Stimulated activated CD4-positive, alpha-beta T cell treated with anti-CD3 and anti-CD28 coated beads, TNF-alpha, amount 100 ng/mL, for 1 hour (primary cell): Measurements from ENCODE around the gene GOT2.
"Not testable (repeated sequence)": the region's sequence is repeated elsewhere in the genome, so short reads cannot be mapped to it uniquely, and the experiment has no call there.

Experiments used
- DNase-seq, 3 donors: peaks; one replicate each; pipeline ENCODE4 v3.0.0-alpha.2; 2020; ENCODE audit warnings: low read depth in 3 of 3, low spot score in 1 of 3

The GOT2 gene

DNA sequence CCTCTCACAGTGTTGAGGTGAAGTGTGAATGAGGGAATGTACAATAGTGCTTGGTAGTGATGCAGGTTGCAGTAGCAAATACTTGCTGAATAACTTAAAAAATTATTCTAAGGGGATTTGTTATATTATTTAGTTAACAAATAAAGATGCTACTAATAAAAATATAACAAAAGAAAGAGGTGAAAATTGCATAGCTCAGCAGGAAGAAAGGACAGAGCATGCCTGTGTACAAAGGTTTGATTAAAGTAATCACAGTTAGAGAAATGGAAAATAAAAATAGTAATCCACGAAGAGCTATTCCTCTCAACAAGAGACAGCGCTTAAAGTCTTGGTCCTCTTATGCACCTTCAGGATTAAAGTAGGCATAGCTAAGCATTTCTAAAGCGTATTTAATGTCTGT lies 11.0 kb downstream of the GOT2 start:
- no peak for DNase-seq

DNA sequence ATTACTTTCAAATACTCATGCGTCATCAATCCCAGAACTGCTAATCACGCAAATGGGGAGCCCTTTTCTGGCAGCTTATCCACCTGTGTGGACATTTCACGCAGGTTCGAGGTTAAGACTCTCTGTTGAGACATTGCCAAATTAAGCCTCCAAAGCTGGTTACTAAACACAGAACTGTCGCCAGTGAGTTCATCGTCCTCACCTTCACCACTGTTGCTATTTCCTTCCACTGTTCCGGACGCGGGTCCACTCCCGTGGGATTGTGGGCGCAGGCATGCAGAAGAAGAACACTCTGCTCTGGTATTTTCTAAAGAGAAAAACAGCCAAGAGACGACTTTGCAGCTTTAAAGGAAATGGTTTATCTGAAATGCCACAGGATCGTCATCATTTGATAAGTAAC lies 16.1 kb downstream of the GOT2 start:
- DNase-seq: no peak

DNA sequence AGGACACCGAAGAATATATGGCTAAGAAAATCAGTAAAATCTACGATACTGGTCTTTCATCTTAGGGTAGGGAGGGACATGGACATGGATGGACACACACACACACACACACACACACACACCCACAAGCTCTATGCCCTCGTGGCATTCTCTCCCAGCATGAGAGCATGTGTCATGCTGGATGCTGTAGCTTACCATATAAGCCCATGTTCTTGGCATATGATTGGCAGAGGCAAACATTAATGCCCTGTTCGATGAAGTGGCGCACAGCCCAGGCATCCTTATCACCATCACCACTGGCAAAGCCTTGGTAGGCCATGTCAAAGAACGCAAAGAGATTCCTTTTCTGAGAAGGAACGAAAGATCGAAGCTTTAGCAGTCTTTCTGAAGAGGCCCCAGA lies 17.6 kb downstream of the GOT2 start:
- no peak for DNase-seq

DNA sequence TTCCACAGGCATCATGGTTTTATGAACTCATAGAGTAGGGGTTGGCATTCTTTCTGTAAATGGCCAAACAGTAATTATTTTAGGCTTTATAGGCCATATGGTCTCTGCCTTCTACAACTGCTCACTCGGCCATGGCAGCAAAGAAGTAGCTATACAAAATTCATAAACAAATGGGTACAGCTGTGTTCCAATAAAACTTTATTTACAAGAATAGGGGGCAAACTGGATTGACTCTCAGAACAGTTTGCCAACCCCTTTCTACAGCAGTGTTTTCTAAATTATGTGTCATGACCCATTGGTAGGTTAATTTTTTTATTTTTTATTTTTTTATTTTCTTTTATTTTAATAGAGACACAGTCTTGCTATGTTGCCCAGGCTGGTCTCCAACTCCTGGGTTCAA lies 20.4 kb downstream of the GOT2 start:
- no peak for DNase-seq

DNA sequence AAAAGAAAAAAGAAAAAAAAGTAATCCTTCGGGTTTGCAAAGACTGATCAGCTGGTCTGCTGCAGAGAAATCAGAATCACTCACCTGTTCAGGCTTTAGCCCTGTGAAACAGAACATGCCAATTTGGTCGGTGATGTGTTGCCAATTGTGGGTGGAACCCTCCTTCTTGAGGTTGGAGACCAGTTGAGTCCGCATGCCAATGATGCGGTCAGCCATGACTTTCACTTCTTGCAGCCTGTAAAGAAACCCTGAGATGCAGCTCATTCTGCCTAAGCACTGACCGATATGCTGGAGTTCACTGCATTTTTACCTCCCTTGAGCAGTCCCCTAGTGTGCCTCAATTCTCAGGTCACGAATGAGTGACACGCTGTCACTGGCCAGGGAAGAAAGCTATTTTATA lies 24.8 kb downstream of the GOT2 start:
- DNase-seq: no peak

DNA sequence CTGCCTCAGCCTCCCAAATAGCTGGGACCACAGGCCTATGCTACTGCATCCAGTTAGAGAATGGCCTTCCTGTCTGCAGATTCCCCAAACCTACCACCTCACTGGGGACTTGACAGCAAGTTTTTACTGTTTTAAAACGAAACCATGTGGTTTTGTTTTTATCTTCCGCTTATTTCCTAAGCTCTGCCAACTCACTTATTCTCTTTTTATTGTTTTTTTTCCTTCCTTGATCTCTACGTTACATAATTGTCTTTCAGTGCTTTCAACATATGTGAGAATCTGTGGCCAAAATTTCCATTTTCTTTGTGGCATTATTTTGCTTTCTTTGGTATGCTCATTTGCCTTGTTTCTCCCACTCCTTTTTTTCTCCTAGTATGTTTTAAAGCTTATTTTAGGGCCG lies 35.0 kb downstream of the GOT2 start:
- no peak for DNase-seq

DNA sequence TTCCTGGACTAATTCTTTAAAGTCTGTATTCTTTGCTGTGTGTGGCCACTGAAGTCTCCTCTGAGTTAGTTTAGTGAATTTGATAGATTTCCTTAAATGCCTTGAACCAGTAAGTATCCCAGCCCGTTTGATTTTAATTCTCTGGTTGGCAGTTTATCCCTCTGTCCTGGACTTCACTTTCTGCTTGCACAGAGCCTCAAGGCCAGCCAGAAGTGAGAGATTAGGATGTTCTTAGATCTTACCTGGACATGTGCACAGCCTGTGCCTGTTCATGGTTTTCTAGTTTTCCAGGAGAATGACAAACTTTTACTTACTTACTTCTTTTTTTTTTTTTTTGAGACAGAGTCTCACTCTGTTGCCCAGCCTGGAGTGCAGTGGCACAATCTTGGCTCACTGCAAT lies 38.7 kb downstream of the GOT2 start:
- no peak for DNase-seq

DNA sequence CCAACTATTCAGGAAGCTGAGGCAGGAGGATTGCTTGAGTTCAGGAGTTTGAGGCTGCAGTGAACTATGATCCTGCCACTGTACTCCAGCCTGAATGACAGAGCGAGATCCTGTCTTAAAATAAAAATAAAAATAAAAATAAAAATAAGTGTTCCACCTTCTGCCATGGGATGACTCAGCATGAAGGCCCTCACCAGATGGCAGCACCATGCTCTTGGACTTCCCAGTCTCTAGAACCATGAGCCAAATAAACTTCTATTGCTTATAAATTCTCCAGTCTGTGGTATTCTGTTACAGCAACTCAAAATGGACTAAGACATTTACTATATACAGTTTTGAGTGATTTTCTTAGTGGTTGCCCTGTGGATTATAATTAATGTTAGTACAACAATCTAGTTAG lies 41.7 kb downstream of the GOT2 start:
- no peak for DNase-seq

DNA sequence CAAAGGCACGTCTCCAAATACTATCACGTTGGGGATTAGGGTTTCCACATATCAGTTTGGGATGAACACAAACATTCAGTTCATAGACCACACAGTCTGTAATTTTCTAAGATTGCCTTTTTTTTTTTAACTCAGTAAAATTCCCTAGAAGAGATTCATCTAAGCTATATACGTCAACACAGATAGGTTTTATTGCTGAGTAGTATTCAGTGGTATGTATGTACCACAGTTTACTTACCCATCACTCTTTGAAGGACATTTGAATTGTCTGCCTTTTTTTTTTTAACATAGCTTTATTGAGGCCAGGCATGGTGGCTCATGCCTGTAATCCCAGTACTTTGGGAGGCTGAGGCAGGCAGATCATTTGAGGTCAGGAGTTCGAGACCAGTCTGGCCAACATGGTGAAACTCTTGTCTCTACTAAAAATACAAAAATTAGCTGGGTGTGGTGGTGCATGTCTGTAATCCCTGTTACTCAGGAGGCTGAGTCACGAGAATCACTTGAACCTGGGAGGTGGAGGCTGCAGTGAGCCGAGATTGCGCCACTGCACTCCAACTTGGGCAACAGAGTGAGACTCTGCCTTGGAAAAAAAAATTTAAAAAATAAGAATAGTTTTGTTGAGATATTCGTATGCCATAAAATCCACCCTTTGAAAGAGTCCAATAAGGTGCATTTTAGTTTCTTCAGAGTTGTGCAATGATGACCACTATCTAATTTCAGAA lies 47.0 kb downstream of the GOT2 start:
- DNase-seq: not testable (repeated sequence)

DNA sequence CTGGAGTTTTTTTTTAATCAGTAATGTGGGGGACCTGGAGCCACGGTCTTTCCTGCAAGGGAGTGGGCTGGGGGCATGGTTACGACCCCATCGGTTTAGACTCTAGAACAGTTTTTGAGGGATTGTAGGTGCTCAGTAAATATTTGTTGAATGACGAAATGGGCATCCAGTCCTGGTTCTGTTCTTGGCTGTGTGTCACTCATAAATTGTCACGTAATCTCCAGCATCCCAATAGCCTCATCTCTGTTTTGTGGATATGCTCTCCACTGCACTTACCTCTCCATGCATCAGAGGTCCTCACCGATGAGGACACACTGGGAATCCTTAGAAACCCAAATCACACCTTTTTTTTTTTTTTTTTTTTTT lies 49.0 kb downstream of the GOT2 start:
- no peak for DNase-seq

DNA sequence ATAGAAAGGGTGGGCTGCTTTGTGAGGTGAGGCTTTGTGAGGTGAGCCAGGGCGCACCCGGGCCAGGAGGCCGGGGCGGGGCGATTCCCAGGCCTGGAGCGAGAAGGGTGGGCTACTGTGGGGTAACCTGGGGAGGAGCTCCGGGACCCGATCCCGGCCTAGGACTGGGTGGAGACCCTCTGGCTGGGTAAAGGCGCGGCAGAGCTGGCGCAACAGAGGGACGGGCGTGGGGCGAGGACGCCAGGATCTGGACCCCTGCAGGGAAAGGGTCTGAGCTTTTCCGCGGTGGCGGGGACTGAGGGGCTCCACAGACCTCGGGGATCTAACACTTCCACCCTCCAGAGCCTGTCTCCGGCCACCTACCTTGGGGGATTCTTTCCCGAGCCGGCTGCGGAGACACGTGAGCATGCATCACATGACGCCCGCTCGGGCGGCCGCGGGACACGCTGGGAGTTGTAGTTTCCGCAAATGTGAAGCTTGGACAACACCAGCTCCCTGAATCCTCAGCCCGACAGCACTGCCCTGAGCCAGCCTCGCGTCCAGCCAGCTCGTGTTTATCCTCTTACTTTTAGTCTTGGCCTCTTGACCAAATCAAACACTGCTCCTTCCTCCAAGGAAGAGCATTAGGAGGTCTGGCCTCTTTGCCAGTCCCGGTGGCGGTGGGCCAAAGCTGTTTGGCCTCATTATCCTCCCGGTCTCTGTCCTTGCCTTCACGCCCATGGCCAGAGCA lies 49.6 kb downstream of the GOT2 start, which contains the start of gene SLC38A7:
TSS of gene SLC38A7 (minus strand) at position 417 of the 730 bp plus-strand sequence. CDS start 4,644 bp downstream, outside the sequence.
- peak; percentile 16 to 60 (median 27) for DNase-seq

DNA sequence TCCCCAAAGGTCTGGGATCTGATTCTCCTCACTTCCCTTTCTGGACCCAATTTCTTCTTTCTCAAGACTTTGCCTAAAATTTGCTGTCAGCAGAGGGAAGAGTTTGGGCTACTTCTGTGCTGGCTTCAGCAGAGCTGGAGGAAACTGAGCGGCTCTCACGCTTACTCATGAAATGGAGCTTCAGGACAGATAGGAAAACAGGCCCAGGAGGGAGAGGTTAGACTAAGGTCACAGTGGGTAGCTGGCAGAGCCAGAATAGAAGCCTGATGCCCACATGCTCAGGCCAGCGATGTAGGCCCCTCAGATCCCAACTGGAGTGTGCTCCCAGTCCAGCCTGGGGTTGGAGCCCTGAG lies 50.1 kb downstream of the GOT2 start:
- DNase-seq: no peak

DNA sequence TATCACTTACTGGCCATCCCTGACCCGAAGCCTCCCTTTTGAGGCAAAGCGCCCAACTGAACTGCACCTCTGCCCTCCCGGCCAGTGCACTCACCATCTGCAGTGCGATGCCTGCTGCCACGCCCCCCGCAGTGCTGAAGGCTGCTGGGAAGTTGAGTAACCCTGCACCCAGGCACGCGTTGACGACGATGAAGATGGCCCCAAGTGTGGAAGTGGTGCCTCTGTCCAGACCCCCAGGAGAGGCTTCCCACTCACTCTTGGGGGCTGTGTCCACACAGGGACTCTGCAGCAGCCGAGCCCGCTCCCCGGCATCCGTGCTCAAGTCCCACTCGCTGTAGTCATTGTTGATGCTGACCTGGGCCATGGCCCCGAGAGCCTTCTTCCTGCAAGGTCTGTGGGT lies 54.4 kb downstream of the GOT2 start:
- DNase-seq: no peak

DNA sequence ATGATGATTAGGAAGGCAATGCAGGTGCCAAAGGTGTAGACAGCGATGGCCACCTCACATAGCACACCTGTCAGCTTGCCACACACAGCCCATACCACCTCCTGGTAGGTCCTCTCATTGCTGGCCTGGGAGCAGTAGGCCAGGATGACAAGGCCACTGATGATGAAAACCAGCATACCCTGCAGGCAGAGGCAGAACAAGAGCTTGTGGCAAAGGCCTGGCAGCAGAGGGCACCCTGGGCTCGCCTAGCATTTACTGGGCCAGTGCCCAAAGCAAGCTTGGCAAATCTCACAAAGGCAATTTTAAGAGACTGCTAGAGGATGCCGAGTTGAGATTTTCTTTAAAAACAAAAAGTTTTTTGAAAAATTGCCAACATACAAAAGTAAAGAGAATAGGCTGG lies 55.4 kb downstream of the GOT2 start:
- DNase-seq: no peak

DNA sequence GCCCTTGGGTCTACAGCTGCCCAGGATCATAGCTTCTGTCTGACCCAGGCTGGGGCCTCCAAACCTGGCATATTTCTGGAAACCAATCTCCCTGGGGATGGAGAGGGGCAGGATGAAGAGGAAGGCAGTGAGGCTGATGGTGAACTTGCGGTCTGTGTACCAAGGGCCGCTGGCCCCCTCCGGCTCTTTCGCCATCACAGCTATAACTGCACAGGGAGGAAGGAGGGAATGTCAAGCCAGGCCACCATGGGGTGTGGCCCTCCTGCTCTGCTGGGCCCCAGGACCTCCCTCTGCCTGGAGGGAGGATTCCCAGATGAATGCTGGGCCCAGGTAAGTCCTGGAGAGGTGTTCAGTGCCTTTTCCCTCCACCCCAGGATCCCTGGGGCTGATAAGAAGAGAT lies 55.8 kb downstream of the GOT2 start:
- DNase-seq: no peak

DNA sequence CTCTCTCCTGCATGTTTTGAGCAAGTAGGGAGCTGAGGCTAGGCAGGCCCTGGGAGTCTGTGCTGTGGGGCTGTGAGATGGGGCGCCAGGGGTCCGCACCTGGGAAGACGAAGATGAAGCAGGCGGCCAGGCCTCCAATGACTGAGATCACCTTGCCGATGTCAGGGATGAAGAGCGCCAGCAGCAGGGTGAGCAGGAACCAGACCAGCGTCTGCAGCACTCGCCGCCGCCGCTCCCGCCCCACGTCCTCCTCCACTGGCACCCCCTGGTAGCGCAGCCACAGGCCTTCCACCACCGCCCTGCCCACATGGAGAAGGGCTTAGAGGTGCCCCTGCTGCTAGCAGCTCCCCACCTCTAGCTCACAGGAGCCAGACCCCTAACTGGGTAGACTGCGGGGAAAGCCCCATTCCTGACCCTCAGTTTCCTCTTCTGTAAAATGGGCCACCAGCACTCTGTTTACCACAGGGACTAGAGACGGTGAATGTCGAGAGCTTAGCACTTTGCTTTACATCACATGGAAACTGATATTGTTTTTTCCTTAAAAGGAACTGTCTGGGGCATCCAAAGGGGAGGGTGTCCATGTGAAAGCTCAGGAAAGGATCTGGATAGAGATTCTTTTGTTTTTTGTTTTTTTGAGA lies 63.1 kb downstream of the GOT2 start:
- DNase-seq: no peak

DNA sequence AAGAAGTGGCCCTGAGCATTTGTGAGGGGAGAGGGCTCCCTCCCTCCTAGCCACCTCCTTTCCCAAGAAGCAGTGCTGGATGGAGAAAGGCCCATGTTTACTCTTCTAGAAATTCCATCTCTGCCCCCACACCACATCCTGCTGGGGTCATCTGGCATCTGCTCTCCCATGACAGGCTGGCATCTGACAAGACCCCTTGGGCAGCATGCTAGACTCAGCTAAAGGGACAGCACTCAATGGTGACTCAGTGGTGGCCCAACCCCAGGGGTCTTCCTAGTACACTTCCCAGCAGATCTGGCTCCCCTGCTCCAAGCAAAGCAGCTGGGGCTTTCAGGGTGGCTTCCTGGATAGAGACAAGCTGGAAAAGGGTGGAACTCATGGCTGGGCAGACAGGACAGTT lies 63.9 kb downstream of the GOT2 start:
- no peak for DNase-seq

DNA sequence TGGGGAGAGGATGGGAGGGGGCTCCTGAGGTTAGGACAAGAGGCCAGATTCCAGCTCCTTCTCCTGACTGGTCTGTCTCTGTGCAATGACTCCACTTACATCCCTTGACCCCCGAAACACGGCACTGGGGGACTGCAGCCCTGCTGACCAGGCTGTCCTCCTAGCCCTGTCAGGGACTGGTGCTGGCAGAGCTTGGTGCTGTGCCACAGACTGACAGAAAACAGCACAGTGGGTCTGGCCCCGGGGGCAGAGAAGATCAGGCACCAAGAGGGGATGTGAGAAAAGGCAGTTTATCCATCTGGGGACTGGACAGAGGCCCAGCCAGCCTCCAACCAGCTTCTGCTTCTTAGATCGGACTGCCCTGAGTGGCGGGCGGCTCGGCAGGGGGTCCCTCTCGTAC lies 68.9 kb downstream of the GOT2 start:
- DNase-seq: no peak

DNA sequence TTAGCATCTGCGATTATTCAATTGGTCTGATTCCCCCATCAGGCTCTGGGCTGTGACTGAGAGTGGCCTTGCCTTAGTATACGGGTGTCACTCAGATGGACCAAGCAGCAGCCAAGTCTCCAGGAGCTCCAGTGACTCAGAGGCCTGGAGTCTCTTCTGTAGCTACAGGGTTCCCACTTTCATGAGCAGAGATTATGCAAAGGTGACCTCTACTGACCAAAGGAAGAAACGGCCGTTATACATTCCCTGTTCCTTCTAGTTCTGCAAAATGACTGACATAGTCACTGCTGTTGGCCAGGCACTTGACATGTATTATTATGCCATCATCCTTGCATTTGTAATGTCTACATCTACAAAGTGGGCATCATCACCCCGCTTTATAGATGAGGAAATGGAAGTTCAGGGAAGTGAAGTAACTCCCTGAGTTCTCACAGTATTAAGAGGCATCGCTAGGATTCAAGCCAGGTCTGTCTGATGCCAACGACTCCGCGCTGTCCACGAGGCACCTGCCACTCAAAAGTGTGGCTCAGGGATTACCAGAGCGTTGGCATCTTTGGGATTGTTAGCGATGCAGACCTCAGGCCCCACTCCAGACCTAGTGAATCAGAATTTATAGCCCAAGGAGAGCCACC lies 72.8 kb downstream of the GOT2 start:
- DNase-seq: no peak

DNA sequence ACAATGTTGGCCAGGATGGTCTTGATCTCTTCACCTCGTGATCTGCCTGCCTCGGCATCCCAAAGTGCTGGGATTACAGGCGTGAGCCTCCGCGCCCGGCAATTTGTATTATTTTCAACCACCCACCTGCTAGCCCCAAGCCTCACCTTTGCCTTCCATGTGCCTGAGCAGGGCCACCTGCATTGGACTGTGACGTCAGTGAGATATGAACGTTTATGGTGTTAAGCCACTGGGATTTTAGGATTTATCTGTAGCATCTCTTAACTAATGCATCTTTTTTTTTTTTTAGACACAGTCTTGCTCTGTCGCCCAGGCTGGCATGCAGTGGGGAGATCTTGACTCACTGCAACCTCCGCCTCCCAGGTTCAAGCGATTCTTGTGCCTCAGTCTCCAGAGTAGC lies 74.2 kb downstream of the GOT2 start:
- DNase-seq: not testable (repeated sequence)

DNA sequence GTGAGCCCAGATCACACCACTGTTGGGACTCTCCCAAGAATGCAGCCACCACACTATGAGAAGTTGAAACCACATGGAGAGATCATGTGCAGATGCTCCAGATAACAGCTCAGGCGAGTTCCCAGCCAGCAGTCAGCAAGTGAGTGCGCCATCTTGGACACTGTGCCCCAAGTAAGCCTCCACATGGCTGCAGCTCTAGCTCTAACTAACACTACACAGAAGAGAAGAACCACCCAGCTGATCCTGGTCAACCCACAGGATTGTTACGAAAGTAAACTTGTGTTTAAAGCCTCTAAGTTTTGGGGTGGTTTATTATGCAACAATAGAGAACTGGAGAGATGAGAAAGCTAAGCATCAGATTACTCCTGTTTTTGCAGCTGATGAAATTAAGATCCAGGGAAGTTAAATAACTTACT lies 75.3 kb downstream of the GOT2 start:
- no peak for DNase-seq
